Central memory CD4-positive, alpha-beta T cell (primary cell): ENCODE data around the gene ASAP2.

Experiments
- DNase-seq: peaks from one replicate; pipeline ENCODE4 v3.0.0; 2022

ASAP2 gene

GRCh38 chr2:9330612-9331270 lies 124.1 kb downstream of the ASAP2 start:
- DNase-seq = no peak

DNA sequence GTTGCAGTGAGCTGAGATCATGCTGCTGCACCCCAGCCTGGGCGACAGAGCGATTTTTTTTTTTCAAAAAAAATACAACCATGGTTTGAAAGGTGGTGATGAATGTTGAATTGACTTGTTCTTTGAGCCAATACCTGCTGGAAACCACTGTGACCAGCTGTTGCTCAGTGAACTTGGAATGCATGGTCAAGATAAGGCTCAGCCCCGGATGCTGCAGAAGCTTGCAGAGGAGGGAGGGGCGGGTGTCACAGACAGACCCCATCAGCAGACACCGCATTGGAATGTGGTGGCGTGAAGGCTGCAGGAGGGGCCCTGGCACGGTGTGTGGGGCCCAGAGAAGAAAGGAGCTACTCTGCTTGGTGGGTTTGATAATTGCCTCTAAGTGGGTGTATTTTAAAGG lies 125.1 kb downstream of the ASAP2 start:
- no peak for DNase-seq

DNA sequence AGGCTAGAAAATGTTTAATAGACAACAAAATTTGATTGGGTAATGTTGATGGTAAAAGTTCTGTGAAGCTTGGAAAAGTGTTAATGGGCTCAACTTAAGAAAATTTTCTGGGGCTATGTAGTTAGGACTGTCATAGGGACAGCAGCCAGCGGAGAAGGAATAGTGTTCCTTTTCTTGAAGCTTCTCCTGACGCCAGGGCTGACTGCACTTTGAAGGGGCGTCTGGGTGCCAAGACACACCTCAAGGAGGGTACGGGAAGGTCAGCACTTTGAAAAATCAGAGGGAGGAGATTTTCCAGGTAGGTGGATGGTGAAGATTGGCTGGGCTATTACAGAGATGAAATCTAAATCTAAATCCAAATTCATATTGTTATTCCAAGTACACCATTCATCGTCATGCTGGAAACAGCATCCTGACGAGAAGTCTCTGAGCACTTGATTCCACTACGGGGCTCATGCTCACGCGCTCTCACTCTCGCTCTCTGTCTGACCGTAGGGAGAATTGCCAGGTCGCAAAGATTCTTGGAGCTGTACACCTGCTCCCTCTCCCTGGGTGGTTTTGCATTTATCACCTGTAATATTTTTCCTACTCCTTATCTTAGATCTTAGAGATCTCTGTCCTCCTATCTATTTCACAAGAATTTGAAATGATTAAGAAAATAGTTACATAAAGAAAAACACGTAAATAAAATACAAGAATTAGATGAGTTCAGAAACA lies 125.7 kb downstream of the ASAP2 start:
- DNase-seq = no peak

GRCh38 chr2:9332853-9333245 lies 126.2 kb downstream of the ASAP2 start:
- no peak for DNase-seq

- DNase-seq = no peak
Measured at GRCh38 chr2:9333591-9334171, 127.1 kb downstream of the ASAP2 start.

DNA sequence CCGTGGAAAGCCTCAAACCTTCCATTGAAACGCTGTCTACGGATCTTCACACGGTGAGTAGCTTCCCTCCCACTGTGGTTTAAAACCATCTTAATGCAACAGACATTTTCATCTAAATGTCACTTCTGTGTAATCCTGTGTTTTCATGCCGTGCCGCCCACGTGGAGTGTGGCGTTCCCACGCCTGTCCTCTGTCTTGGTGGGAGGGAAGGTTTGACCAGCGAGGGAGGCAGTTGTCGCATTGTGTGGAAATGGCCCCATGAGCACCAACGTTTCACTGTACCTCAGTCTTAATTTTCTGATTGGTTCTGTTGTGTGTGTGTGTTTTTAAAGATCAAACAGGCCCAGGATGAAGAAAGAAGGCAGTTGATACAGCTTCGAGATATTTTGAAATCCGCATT lies 128.1 kb downstream of the ASAP2 start:
- DNase-seq = no peak

- DNase-seq = no peak
Measured at GRCh38 chr2:9335322-9335832, 128.8 kb downstream of the ASAP2 start.

GRCh38 chr2:9336241-9336575 lies 129.6 kb downstream of the ASAP2 start:
- DNase-seq = no peak

DNA sequence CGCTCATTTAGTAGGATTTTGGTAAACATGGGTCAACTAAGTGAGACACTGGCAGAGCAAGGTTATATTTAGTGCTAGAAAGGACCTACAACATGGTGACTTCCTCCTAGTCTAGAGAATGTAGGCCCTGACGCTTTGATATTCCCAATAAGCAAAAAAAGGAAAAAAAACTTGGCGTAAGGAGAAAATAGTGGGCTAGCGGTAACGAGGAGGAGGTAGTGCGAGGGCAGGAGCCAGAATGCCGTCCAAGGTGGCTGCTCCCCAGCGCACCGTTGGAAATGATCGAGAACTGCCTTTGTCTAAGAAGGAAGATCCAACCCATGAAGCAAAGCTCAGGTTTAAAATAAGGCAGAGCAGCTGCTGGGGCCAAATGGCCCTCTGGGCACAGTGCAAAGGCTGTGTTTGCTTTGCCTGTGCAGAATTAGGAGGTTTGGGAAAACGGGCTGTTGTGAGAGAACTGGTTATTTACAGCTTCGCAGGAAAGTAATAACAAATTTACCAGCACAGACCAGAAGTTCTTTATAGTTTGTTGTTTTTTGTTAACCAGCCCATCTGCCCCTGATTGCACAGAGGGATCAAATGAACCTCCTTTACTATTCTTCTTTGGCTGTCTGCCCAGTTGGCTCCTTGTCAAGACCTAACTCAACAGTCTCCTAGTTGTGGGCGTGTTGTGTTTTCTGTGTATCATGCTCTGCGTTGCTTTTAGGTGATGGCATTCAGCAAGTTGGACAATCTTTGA lies 130.1 kb downstream of the ASAP2 start:
- DNase-seq = no peak

DNA sequence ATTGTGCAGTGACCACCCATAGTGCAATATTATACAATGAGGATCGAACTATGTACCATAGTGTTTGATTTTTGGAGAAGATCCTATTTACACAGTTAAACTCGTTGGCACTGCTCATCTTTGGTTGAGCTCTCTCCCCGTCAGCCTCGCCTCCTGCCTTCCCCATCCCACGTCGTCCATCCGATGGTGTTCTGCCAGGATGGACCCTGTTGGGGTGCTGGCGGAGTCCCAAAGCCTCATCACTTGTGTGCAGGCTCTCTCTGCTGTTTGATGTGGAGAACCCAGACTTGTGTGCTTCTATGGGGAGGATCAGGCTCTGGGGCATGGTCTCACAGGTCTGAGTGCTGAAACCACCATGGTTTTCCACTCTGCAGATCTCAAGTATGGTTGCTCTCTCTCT lies 131.3 kb downstream of the ASAP2 start:
- DNase-seq = no peak

DNA sequence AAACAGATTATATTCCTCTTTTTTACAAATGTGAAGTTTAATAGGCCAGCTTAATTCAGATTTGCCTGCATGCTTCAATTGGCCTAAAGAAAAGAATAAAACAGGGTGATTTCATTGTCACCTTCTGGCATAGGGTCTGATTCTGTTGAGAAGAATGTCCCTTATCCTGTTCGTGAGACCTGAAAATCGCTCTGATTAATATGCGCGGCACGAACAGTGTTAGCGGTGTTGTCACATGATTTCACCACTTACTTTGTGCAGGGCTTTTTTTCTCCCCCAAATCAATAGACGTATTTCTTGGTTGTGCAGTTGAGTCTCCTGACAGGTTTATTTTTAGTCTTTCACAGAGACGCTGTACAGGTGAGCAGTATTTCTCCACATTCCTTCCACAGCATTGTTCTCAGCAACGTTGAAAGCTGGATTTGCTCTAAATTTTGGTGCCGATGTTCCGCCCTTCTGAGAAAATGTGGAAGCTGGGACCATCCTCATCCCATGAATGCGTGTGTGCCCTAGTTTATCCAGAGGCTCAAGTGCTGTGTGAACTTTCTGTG lies 134.8 kb downstream of the ASAP2 start:
- DNase-seq = no peak

DNA sequence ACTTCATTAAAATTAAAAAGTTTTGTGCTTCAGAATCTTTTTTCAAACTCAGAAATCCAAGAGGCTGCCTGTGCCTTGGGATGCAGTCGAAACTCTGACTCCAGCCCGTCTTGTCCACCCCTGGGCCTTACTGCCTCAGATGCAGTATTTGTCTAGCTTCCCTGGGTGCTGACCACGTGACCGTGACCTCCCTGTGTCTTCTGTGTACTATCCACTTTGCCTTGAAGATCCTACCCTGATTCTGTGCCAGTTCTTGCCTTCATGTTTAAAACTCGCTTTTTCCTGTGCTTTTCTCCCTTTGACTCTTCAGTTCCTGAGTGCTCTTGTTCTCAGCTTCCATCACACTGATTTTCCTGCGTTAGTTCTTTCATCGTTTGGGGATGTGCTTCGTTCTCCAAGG lies 136.0 kb downstream of the ASAP2 start:
- no peak for DNase-seq

GRCh38 chr2:9343524-9343923 lies 136.9 kb downstream of the ASAP2 start:
- DNase-seq = no peak

GRCh38 chr2:9344434-9344833 lies 137.8 kb downstream of the ASAP2 start:
- DNase-seq = no peak

GRCh38 chr2:9345343-9345742 lies 138.7 kb downstream of the ASAP2 start:
- no peak for DNase-seq

- DNase-seq = no peak
Measured at GRCh38 chr2:9345997-9346396, 139.4 kb downstream of the ASAP2 start.

GRCh38 chr2:9346885-9347284 lies 140.3 kb downstream of the ASAP2 start:
- no peak for DNase-seq

DNA sequence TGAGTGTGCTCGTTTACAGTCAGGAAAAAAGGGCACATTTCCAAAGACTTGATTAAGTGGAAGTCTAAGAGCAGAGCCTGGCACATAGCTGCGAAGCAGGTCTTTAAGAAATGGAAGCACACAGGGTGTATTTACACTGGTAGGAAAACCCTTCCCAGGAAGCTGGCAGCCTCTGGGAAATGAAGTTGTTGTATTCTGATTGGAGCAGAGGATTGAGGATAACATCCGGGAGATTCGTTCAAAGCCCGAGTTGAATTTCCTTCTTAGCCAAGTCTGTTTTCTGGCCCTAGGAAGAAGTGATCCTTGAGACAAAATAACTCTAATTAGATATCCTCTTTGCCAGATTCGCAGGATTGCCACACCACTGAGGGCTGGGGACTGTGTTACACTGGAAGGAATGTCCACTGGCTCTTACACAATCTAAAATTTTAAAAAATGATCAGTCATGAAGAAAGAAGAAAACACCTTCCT lies 140.8 kb downstream of the ASAP2 start:
- no peak for DNase-seq

DNA sequence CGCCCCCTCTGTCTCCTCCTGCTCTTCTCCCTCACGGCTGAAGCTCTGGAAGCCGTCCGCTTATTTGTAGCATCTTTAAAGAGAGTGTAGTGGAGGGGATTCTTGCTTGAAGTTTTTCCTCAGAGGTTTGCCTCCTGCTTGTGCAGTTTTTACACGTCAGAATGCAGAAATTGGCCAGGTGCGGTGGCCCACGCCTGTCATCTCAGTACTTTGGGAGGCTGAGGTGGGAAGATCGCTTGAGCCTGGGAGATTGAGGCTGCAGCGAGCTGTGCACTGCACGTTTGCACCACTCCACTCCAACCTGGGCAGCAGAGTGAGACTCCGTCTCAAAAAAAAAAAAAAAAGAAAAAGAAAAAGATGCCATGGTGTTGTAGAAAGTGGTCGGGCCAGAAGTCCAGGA lies 147.7 kb downstream of the ASAP2 start:
- DNase-seq = no peak

GRCh38 chr2:9355270-9355669 lies 148.7 kb downstream of the ASAP2 start:
- no peak for DNase-seq

- no peak for DNase-seq
Measured at GRCh38 chr2:9355716-9356115, 149.1 kb downstream of the ASAP2 start.

- DNase-seq = no peak
Measured at GRCh38 chr2:9356261-9356660, 149.6 kb downstream of the ASAP2 start.

DNA sequence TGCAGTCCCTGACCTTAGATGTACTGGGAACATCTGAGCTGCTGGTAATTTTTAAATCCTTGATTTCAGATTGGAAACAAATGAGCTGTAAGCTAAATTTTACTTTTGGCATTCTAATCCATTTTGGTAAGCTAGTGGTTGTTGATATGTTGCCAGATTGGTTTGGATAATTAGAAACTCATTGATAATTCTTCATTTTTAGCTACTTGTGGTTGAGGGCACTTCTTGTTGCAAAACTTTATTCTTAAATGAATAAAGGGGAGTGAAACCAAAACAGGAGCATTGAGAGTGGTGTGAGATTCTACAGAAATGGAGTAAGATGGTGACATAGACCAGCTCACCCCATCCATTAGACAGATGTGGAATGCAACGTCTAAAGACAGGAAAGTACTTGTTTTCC lies 152.2 kb downstream of the ASAP2 start:
- no peak for DNase-seq
